ENCODE data around the gene SPSB4. TPM values are rescaled to one million over a fixed set of nuclear protein-coding genes. Genes with fewer than 3 reads are reported as not detected.

The SPSB4 gene
- total and polyA plus RNA-seq, 9 of the 15 experiments (the other 6 are each of a cell fraction or from before 2014, with no cell fraction given), result not detected

DNA sequence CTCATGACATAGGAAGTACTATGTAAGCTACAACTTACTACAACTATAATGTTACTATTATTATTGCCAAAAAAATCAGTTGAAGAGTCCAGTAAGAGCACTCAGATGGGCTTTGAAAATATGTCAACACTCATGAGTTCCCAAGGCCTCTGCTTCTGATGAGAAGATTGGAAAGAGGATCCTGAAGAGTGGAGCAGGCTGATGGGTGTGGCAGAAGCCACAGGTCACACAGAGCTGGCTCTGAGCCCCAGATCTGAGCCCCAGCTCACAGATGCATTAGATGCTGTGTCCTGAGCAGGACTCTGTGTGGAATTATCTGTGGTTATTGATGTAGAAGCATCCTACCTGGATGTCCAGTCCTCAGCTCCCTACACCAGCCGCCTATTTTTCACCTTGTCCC lies 65.6 kb downstream of the SPSB4 start:
- DNase-seq (ENCODE audit: extremely low read depth in 1 of 4, low spot score in 3 of 4) (no peak), ATAC-seq (no peak), FAIRE-seq (no peak)
- H3K4me2 ChIP-seq (ENCODE audit: insufficient read depth, low read length), result no peak overlapping the region
- in situ Hi-C loops (cut with MboI), result no loop called here
- H4K20me1 ChIP-seq (replicated peaks; ENCODE audit: control insufficient read depth, insufficient read depth, low read length), result no peaks in the 10 kb centered on the region
- CTCF ChIA-PET (ENCODE audit: low intra/inter-chr PET ratio), result no interaction called here
- intact Hi-C loops (cut with micrococcal nuclease), result loop anchor here (5.0 kb wide), 1 partner anchor 76 kb away; no protein-coding TSS in a partner anchor
- no peak overlapping the region for H3K4me3 ChIP-seq
- no TSS peak for BruUV-seq (replicated peaks)
- no peak overlapping the region for H2AFZ ChIP-seq (ENCODE audit: low read depth, low read length)
- no peaks in the 10 kb centered on the region for H3K79me2 ChIP-seq (ENCODE audit: control insufficient read depth, insufficient read depth, low read length)
- H3K27ac ChIP-seq (ENCODE audit: extremely low read depth, low read depth, low read length), result no peak overlapping the region
- 0% methylated on average over 1 of the region's 1 CpG for WGBS (ENCODE audit: insufficient coverage, low coverage, missing lambda C conversion rate)
- H3K9ac ChIP-seq (ENCODE audit: insufficient read depth in 1 of 2, low read depth in 2 of 2, low read length in 2 of 2), result no peak overlapping the region
- H3K4me1 ChIP-seq (replicated peaks in 1 of 2; ENCODE audit: control insufficient read depth in 2 of 2, insufficient read depth in 2 of 2, low read length in 2 of 2), result no peaks in the 10 kb centered on the region
- no peaks in the 10 kb centered on the region for H3K9me3 ChIP-seq (replicated peaks; ENCODE audit: control insufficient read depth, insufficient read depth, low read depth, low read length)
- peaks cover 4 to 9% of the 10 kb centered on the region in 2 experiments for H3K27me3 ChIP-seq (ENCODE audit: control insufficient read depth in 2 of 2, insufficient read depth in 2 of 2, low read length in 2 of 2)
- H3K9me1 ChIP-seq (ENCODE audit: control insufficient read depth, insufficient read depth, low read length), result no peaks in the 10 kb centered on the region
- POLR2A ChIA-PET, result no interaction called here
- no peaks in the 10 kb centered on the region for H3K36me3 ChIP-seq (ENCODE audit: control insufficient read depth, insufficient read depth, low read length)
- TF ChIP-seq, protein P1, sequence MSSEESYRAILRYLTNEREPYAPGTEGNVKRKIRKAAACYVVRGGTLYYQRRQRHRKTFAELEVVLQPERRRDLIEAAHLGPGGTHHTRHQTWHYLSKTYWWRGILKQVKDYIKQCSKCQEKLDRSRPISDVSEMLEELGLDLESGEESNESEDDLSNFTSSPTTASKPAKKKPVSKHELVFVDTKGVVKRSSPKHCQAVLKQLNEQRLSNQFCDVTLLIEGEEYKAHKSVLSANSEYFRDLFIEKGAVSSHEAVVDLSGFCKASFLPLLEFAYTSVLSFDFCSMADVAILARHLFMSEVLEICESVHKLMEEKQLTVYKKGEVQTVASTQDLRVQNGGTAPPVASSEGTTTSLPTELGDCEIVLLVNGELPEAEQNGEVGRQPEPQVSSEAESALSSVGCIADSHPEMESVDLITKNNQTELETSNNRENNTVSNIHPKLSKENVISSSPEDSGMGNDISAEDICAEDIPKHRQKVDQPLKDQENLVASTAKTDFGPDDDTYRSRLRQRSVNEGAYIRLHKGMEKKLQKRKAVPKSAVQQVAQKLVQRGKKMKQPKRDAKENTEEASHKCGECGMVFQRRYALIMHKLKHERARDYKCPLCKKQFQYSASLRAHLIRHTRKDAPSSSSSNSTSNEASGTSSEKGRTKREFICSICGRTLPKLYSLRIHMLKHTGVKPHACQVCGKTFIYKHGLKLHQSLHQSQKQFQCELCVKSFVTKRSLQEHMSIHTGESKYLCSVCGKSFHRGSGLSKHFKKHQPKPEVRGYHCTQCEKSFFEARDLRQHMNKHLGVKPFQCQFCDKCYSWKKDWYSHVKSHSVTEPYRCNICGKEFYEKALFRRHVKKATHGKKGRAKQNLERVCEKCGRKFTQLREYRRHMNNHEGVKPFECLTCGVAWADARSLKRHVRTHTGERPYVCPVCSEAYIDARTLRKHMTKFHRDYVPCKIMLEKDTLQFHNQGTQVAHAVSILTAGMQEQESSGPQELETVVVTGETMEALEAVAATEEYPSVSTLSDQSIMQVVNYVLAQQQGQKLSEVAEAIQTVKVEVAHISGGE (CRISPR knock-in tag; IDR thresholded peaks at IDR 0.05), result no peak
- TF ChIP-seq PHF21A (IDR thresholded peaks at IDR 0.05; ENCODE audit: borderline replicate concordance, low read depth) (no peak), ZSCAN29 (IDR thresholded peaks at IDR 0.05) (no peak), SMAD2 (IDR thresholded peaks at IDR 0.05; ENCODE audit: low read depth, low read length) (no peak), DPF2 (IDR thresholded peaks at IDR 0.05) (no peak), YBX1 (IDR thresholded peaks at IDR 0.05) (no peak), SIX5 (IDR thresholded peaks at IDR 0.05; ENCODE audit: borderline replicate concordance in 1 of 2, insufficient read depth in 1 of 2, low read depth in 1 of 2, low read length in 2 of 2) (no peak), ADNP (tag; IDR thresholded peaks at IDR 0.05) (no peak), KAT7 (CRISPR knock-in tag; IDR thresholded peaks at IDR 0.05; ENCODE audit: borderline replicate concordance) (no peak), ZNF75A (CRISPR knock-in tag; IDR thresholded peaks at IDR 0.05) (no peak), HLTF (IDR thresholded peaks at IDR 0.05) (no peak)
- TF ChIP-seq, protein P2, sequence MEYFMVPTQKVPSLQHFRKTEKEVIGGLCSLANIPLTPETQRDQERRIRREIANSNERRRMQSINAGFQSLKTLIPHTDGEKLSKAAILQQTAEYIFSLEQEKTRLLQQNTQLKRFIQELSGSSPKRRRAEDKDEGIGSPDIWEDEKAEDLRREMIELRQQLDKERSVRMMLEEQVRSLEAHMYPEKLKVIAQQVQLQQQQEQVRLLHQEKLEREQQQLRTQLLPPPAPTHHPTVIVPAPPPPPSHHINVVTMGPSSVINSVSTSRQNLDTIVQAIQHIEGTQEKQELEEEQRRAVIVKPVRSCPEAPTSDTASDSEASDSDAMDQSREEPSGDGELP (CRISPR knock-in tag; IDR thresholded peaks at IDR 0.05; ENCODE audit: borderline replicate concordance), result no peak
- TF ChIP-seq, protein P3, sequence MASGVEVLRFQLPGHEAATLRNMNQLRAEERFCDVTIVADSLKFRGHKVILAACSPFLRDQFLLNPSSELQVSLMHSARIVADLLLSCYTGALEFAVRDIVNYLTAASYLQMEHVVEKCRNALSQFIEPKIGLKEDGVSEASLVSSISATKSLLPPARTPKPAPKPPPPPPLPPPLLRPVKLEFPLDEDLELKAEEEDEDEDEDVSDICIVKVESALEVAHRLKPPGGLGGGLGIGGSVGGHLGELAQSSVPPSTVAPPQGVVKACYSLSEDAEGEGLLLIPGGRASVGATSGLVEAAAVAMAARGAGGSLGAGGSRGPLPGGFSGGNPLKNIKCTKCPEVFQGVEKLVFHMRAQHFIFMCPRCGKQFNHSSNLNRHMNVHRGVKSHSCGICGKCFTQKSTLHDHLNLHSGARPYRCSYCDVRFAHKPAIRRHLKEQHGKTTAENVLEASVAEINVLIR (CRISPR knock-in tag; IDR thresholded peaks at IDR 0.05), result no peak
- TF ChIP-seq, protein P4, sequence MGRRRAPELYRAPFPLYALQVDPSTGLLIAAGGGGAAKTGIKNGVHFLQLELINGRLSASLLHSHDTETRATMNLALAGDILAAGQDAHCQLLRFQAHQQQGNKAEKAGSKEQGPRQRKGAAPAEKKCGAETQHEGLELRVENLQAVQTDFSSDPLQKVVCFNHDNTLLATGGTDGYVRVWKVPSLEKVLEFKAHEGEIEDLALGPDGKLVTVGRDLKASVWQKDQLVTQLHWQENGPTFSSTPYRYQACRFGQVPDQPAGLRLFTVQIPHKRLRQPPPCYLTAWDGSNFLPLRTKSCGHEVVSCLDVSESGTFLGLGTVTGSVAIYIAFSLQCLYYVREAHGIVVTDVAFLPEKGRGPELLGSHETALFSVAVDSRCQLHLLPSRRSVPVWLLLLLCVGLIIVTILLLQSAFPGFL (CRISPR knock-in tag; IDR thresholded peaks at IDR 0.05), result no peak
- TF ChIP-seq, protein P5, sequence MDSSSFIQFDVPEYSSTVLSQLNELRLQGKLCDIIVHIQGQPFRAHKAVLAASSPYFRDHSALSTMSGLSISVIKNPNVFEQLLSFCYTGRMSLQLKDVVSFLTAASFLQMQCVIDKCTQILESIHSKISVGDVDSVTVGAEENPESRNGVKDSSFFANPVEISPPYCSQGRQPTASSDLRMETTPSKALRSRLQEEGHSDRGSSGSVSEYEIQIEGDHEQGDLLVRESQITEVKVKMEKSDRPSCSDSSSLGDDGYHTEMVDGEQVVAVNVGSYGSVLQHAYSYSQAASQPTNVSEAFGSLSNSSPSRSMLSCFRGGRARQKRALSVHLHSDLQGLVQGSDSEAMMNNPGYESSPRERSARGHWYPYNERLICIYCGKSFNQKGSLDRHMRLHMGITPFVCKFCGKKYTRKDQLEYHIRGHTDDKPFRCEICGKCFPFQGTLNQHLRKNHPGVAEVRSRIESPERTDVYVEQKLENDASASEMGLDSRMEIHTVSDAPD (CRISPR knock-in tag; IDR thresholded peaks at IDR 0.05), result no peak
